ENCODE data around the gene SLCO3A1.

GRCh38 chr15:92033314-92033713, 179.8 kb downstream of the SLCO3A1 start:
- TF ChIP-seq CTCF (tag by site-specific recombination; IDR thresholded peaks at IDR 0.05) = no peak
- no peak for TF ChIP-seq ZNF148 (tag by site-specific recombination; IDR thresholded peaks at IDR 0.05; ENCODE audit: borderline replicate concordance)
- TF ChIP-seq ZNF580 (tag by site-specific recombination; IDR thresholded peaks at IDR 0.05) = no peak
- TF ChIP-seq ZNF830 (tag by site-specific recombination; IDR thresholded peaks at IDR 0.05; ENCODE audit: low read depth) = no peak
- no peak for TF ChIP-seq SALL2 (tag by site-specific recombination; IDR thresholded peaks at IDR 0.05; ENCODE audit: borderline replicate concordance)
- TF ChIP-seq TCF7L2 (IDR thresholded peaks at IDR 0.05; ENCODE audit: borderline replicate concordance, low read depth, low read length) = no peak
- no peak for TF ChIP-seq ZNF146 (tag by site-specific recombination; IDR thresholded peaks at IDR 0.05)
- TF ChIP-seq HOXA7 (CRISPR knock-in tag; IDR thresholded peaks at IDR 0.05; ENCODE audit: borderline replicate concordance) = no peak
- TF ChIP-seq ZNF660 (tag by site-specific recombination; IDR thresholded peaks at IDR 0.05) = no peak
- no peak for TF ChIP-seq ZNF449 (tag by site-specific recombination; IDR thresholded peaks at IDR 0.05)
- no peak for TF ChIP-seq ZBTB8A (tag by site-specific recombination; IDR thresholded peaks at IDR 0.05)
- TF ChIP-seq ZBTB20 (tag by site-specific recombination; IDR thresholded peaks at IDR 0.05) = no peak
- TF ChIP-seq PRDM2 (tag by site-specific recombination; IDR thresholded peaks at IDR 0.05; ENCODE audit: borderline replicate concordance) = no peak
